NB4 (cell line): ENCODE results near the gene MBNL2.

Source experiments
- DNase-seq: peaks from one replicate; pipeline ENCODE4 v3.0.0; 2010; ENCODE audit warnings: low read depth
- H3K4me3 ChIP-seq: one replicate; pipeline ENCODE4 v1.5.1; 2011; ENCODE audit warnings: mild to moderate bottlenecking, low read depth, low read length, moderate library complexity
- MYC ChIP-seq: IDR thresholded peaks from 2 replicates; pipeline ENCODE4 v1.6.1; 2011; ENCODE audit warnings: low read depth, low read length
- POLR2A ChIP-seq: IDR thresholded peaks from 2 replicates; pipeline ENCODE4 v1.6.1; 2011; ENCODE audit warnings: mild to moderate bottlenecking; ENCODE audit not compliant: insufficient read length; ENCODE audit errors: extremely low read depth
- TF ChIP-seq, protein P1 (sequence below): IDR thresholded peaks from one replicate; pipeline ENCODE4 v1.5.1; 2012; ENCODE audit warnings: low read depth, low read length
- TF ChIP-seq, protein P2 (sequence below): IDR thresholded peaks from 2 replicates; pipeline ENCODE4 v1.6.1; 2011; ENCODE audit warnings: low read depth, low read length

MBNL2 gene

DNA sequence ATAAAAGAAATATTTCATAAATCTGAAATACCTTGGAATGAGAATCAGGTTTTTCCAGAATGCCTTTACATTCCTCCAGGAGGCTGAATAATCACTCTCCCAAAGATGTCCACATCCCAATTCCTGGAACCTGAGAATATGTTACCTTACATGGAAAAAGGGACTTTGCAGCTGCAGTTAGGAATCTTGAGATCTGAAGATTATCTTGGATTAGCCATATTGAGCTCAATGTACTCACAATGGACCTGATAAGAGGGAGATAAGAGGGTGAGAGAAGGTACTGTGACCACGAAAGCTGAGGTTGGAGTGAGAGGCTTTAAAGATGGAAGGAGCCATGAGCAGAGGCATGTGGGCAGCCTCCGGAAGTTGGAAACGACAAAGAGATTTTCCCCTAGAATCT lies 36.8 kb upstream of the MBNL2 start:
- H3K4me3 ChIP-seq = no peak overlapping the region
- TF ChIP-seq MYC (no peak), POLR2A (no peak)
- TF ChIP-seq, protein P1, sequence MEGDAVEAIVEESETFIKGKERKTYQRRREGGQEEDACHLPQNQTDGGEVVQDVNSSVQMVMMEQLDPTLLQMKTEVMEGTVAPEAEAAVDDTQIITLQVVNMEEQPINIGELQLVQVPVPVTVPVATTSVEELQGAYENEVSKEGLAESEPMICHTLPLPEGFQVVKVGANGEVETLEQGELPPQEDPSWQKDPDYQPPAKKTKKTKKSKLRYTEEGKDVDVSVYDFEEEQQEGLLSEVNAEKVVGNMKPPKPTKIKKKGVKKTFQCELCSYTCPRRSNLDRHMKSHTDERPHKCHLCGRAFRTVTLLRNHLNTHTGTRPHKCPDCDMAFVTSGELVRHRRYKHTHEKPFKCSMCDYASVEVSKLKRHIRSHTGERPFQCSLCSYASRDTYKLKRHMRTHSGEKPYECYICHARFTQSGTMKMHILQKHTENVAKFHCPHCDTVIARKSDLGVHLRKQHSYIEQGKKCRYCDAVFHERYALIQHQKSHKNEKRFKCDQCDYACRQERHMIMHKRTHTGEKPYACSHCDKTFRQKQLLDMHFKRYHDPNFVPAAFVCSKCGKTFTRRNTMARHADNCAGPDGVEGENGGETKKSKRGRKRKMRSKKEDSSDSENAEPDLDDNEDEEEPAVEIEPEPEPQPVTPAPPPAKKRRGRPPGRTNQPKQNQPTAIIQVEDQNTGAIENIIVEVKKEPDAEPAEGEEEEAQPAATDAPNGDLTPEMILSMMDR = no peak
- TF ChIP-seq, protein P2, sequence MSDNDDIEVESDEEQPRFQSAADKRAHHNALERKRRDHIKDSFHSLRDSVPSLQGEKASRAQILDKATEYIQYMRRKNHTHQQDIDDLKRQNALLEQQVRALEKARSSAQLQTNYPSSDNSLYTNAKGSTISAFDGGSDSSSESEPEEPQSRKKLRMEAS = no peak
- no peak for DNase-seq

DNA sequence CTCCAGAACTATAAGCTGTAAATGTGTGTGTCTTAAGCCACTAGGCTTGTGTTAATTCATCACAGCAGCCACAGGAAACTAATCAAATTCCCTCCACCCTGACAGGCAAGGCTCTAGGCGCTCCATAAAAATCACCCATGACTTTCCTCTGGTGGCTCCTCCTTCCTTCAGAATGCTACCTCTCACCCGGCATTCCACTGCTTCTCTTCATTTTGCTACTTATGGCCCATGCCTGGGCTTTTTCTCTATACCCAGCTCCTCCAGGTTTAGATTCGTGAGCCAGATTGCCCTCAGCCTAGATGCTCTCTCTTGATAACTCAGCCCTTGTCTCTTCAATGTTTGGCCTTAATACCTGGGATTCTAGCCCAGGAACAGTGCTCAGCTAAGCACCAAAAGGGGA lies 36.4 kb upstream of the MBNL2 start:
- TF ChIP-seq MYC = no peak
- no peak for DNase-seq

DNA sequence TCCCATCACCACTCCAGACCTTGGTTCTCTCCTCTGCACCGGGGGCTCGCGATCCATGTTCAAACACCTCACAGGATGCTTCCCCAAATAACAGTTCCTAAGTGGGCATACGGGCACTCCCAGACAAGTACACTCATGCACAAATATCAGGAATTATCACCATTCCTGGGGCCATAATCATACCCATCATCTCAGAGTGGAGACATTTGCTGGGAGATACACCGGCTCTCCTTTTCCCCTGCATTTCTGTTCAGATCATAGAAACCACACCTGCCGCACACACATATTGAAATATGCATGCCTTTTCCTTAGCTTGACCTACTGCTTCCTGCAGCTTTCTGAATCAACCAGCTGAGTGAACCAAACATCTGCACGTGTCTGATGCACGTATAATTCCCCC lies 33.9 kb upstream of the MBNL2 start:
- DNase-seq = no peak
- H3K4me3 ChIP-seq = no peak overlapping the region
- TF ChIP-seq MYC (no peak), POLR2A (no peak)
- TF ChIP-seq, protein P1 = no peak
- TF ChIP-seq, protein P2 = no peak

More for the DNA sequence above, 36.4 kb upstream of the MBNL2 start:
- H3K4me3 ChIP-seq = no peak overlapping the region

DNA sequence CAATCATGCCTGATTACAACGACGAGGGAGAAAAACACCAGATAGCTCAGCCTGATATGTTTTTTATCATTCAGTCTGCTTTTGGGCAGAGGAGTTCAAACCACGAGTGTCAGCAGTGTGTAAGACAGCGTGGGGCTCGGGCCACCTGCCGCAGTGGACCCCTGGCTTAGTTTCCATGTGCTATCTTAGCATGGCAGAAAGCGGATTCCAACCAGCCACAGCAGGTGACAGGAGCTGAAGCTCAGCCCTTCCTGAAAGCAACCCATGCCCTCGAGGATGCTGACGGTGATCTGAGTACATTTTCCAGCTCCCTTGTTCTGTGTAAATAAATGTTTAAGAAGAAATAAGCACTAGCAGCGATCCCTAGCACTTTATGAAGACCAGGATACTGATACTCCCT lies 32.2 kb upstream of the MBNL2 start:
- DNase-seq = no peak
- H3K4me3 ChIP-seq = no peak overlapping the region
- TF ChIP-seq, protein P2 = 0 out of 2 replicates have a peak, but pooled peaks have one; percentile 10
- TF ChIP-seq, protein P1 = no peak

DNA sequence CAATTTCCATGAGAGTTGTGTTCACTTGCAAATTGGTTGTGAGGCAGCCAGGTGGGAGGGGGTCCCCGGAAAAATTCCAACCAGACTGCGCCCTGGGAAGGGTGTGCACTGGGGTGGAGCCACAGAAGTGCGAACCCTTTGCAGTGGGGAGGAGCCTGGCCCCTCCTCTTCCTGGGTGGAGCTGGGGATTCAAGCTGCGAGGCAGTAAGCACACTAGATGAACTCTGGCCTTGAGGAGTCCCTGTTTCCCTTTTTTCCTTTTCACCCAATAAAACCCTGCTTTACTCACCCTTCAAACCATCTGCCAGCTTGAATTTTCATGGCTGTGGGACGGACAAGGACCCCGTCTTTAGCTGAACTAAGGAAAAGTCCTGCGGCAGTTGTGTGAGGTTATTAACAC lies 31.0 kb upstream of the MBNL2 start:
- TF ChIP-seq, protein P1 = no peak
- no peak for TF ChIP-seq POLR2A
- TF ChIP-seq, protein P2 = no peak
- TF ChIP-seq MYC = no peak
- peak; percentile 7 for DNase-seq

DNA sequence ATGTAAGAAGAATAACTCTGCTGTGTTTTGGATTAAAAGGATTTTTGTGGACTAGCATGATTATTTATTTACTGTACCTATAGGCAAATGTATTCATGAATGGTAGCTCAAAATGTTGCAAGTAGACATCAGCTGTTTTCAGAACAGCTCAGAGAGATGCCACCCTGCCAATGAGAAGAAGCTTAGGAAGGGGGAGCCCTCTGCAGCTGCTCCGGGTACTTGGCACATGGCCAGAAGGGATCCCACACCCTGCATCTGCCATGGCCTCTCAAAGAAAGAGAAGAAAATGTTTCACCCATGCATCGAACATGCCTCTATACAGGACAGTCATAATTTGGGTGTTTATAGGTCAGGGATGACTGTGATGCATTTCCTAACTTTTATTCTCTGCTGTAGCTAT lies 30.5 kb upstream of the MBNL2 start:
- DNase-seq = no peak
- TF ChIP-seq MYC (no peak), POLR2A (no peak)
- TF ChIP-seq, protein P1 = no peak
- TF ChIP-seq, protein P2 = no peak
- H3K4me3 ChIP-seq = no peak overlapping the region

More for the DNA sequence above, 31.0 kb upstream of the MBNL2 start:
- no peak overlapping the region for H3K4me3 ChIP-seq
